H9 (cell line): ENCODE results near the gene P4HA2. TPM values are rescaled to one million over a fixed set of nuclear protein-coding genes. Genes with fewer than 3 reads are reported as not detected.

Source experiments
- DNase-seq: peaks from one replicate; pipeline ENCODE4 v3.0.0-alpha.2; 2017
- H2AFZ ChIP-seq: one replicate; pipeline ENCODE4 v1.6.1; 2013; ENCODE audit warnings: mild to moderate bottlenecking, low read length, control low read depth, moderate library complexity
- H2AK5ac ChIP-seq: 2 replicates; pipeline ENCODE4 v1.6.1; 2013; ENCODE audit warnings: low read length, control low read depth, mixed read lengths; ENCODE audit not compliant: insufficient read length
- H2BK120ac ChIP-seq: one replicate; pipeline ENCODE4 v1.6.1; 2013; ENCODE audit warnings: low read depth, mild to moderate bottlenecking, low read length, control low read depth, inconsistent platforms; ENCODE audit not compliant: poor library complexity, severe bottlenecking
- H2BK12ac ChIP-seq: 2 replicates; pipeline ENCODE4 v1.6.1; 2013; ENCODE audit warnings: low read length, control low read depth, mixed read lengths, low read depth; ENCODE audit not compliant: insufficient read length
- H2BK15ac ChIP-seq: 2 replicates; pipeline ENCODE4 v1.6.1; 2013; ENCODE audit warnings: low read depth, low read length, control low read depth
- H2BK20ac ChIP-seq: one replicate; pipeline ENCODE4 v1.6.1; 2013; ENCODE audit warnings: low read depth, mild to moderate bottlenecking, low read length, control low read depth, inconsistent platforms; ENCODE audit not compliant: poor library complexity, severe bottlenecking
- H2BK5ac ChIP-seq: 2 replicates; pipeline ENCODE4 v1.6.1; 2013; ENCODE audit warnings: low read length, control low read depth, mixed read lengths; ENCODE audit not compliant: insufficient read length
- H3K14ac ChIP-seq: 2 replicates; pipeline ENCODE4 v1.6.1; 2013; ENCODE audit warnings: low read length, control low read depth; ENCODE audit not compliant: insufficient read depth
- H3K18ac ChIP-seq: 2 replicates; pipeline ENCODE4 v1.6.1; 2013; ENCODE audit warnings: low read depth, mild to moderate bottlenecking, mixed read lengths, low read length, control low read depth; ENCODE audit not compliant: insufficient read length
- H3K23ac ChIP-seq: 2 replicates; pipeline ENCODE4 v1.6.1; 2013; ENCODE audit warnings: low read length, control low read depth, mixed read lengths, low read depth; ENCODE audit not compliant: insufficient read length
- H3K23me2 ChIP-seq: 2 replicates; pipeline ENCODE4 v1.6.1; 2013; ENCODE audit warnings: low read depth, mild to moderate bottlenecking, mixed read lengths, low read length, control low read depth; ENCODE audit not compliant: insufficient read length, poor library complexity, severe bottlenecking
- H3K27ac ChIP-seq: 2 replicates; pipeline ENCODE4 v1.5.1; 2013; ENCODE audit warnings: low read length, control low read depth, mixed read lengths, low read depth; ENCODE audit not compliant: insufficient read length
- H3K27me3 ChIP-seq: 2 replicates; pipeline ENCODE4 v1.6.1; 2013; ENCODE audit warnings: low read length, control low read depth, inconsistent platforms; ENCODE audit not compliant: insufficient read depth
- H3K4ac ChIP-seq: 2 replicates; pipeline ENCODE4 v1.6.1; 2013; ENCODE audit warnings: low read depth, mild to moderate bottlenecking, control low read depth, inconsistent platforms, low read length, moderate library complexity
- H3K4me1 ChIP-seq: 2 replicates; pipeline ENCODE4 v1.6.1; 2013; ENCODE audit warnings: low read length, control low read depth, inconsistent platforms; ENCODE audit not compliant: insufficient read depth
- H3K4me2 ChIP-seq: 2 replicates; pipeline ENCODE4 v1.6.1; 2013; ENCODE audit warnings: low read length, control low read depth, mixed read lengths; ENCODE audit not compliant: insufficient read length, insufficient read depth
- H3K56ac ChIP-seq: 2 replicates; pipeline ENCODE4 v1.6.1; 2013; ENCODE audit warnings: low read depth, mild to moderate bottlenecking, mixed read lengths, low read length, control low read depth; ENCODE audit not compliant: insufficient read length
- H3K79me1 ChIP-seq: 2 replicates; pipeline ENCODE4 v1.6.1; 2013; ENCODE audit warnings: low read depth, mild to moderate bottlenecking, moderate library complexity, low read length, control low read depth, inconsistent platforms; ENCODE audit not compliant: insufficient read depth, poor library complexity, severe bottlenecking
- H3K79me2 ChIP-seq: 2 replicates; pipeline ENCODE4 v1.6.1; 2013; ENCODE audit warnings: low read length, control low read depth, inconsistent platforms; ENCODE audit not compliant: insufficient read depth
- H3K9ac ChIP-seq: 2 replicates; pipeline ENCODE4 v1.6.1; 2013; ENCODE audit warnings: low read length, control low read depth, mixed read lengths; ENCODE audit not compliant: insufficient read length; ENCODE audit errors: extremely low read depth
- H3K9me3 ChIP-seq: one replicate; pipeline ENCODE4 v1.6.1; 2013; ENCODE audit warnings: low read depth, low read length, inconsistent platforms; ENCODE audit not compliant: control insufficient read depth
- H3T11ph ChIP-seq: one replicate; pipeline ENCODE4 v1.6.1; 2013; ENCODE audit warnings: mild to moderate bottlenecking, low read length, control low read depth, inconsistent platforms
- H4K20me1 ChIP-seq: one replicate; pipeline ENCODE4 v1.6.1; 2013; ENCODE audit not compliant: control insufficient read depth, insufficient read length, insufficient read depth
- H4K5ac ChIP-seq: 2 replicates; pipeline ENCODE4 v1.6.1; 2013; ENCODE audit warnings: low read depth, mild to moderate bottlenecking, mixed read lengths, low read length, control low read depth; ENCODE audit not compliant: insufficient read length
- H4K8ac ChIP-seq: replicated peaks from 2 replicates; pipeline ENCODE4 v1.6.1; 2013; ENCODE audit warnings: low read length, control low read depth, mixed read lengths, low read depth; ENCODE audit not compliant: insufficient read length
- H4K91ac ChIP-seq: 2 replicates; pipeline ENCODE4 v1.6.1; 2013; ENCODE audit warnings: low read depth, mild to moderate bottlenecking, moderate library complexity, mixed read lengths, low read length, control low read depth; ENCODE audit not compliant: insufficient read length
- H3K27ac Mint-ChIP-seq, 3 experiments: 2 replicates in 2 of 3; 3 replicates in 1 of 3; pipeline ENCODE4 v1.8.0; 2020 to 2021; ENCODE audit warnings: mixed read lengths in 3 of 3, mild to moderate bottlenecking in 1 of 3, moderate library complexity in 1 of 3
- H3K27me3 Mint-ChIP-seq: 2 replicates; pipeline ENCODE4 v1.8.0; 2021; ENCODE audit warnings: low read depth, mild to moderate bottlenecking, moderate library complexity, mixed read lengths
- H3K36me3 Mint-ChIP-seq, 3 experiments: 2 replicates in 2 of 3; 3 replicates in 1 of 3; pipeline ENCODE4 v1.8.0; 2020 to 2021; ENCODE audit warnings: low read depth in 3 of 3, mixed read lengths in 3 of 3; ENCODE audit not compliant: insufficient read depth in 1 of 3
- H3K4me1 Mint-ChIP-seq, 2 experiments: 2 replicates each; pipeline ENCODE4 v1.8.0; 2020; ENCODE audit warnings: mixed read lengths in 2 of 2
- H3K4me3 Mint-ChIP-seq, 2 experiments: 2 replicates in 1 of 2; 3 replicates in 1 of 2; pipeline ENCODE4 v1.8.0; 2020 to 2021; ENCODE audit warnings: mild to moderate bottlenecking in 2 of 2, mixed read lengths in 2 of 2, moderate library complexity in 1 of 2
- H3K9me3 Mint-ChIP-seq, 2 experiments: 2 replicates in 1 of 2; 3 replicates in 1 of 2; pipeline ENCODE4 v1.8.0; 2020; ENCODE audit warnings: mild to moderate bottlenecking in 2 of 2, mixed read lengths in 2 of 2, moderate library complexity in 1 of 2
- WGBS: extraction: QIAGEN DNeasy Blood & Tissue Kit; methylation state at CpG from one replicate; pipeline ENCODE4 v1.1.7; 2013; ENCODE audit warnings: missing lambda C conversion rate, low lambda C conversion rate, mixed read lengths; ENCODE audit not compliant: insufficient read length; ENCODE audit errors: extremely low coverage; 5-methylcytosine and 5-hydroxymethylcytosine counted together
- total RNA-seq: library from RNA; stranded (reverse); gene quantifications from 2 replicates; pipeline ENCODE4 v1.2.1, GENCODE V29; 2021
- TF ChIP-seq, protein P1 (sequence below): fragments of 200-600 bp; sonication (generic); conservative IDR thresholded peaks from 3 replicates; pipeline ENCODE4 v1.8.0; 2021; ENCODE audit warnings: antibody characterized with exemption, mild to moderate bottlenecking

P4HA2 gene
- total RNA-seq, 1 experiment from 2014 or later = 15.3 TPM

GRCh38 chr5:132219981-132220380 lies 7.7 kb downstream of the P4HA2 start:
- Histone ChIP-seq H3K79me1 (no peaks in the 10 kb centered on the region), H3K23ac (no peak overlapping the region), H3K14ac (no peak overlapping the region), H3K27me3 (no peaks in the 10 kb centered on the region), H2BK120ac (no peak overlapping the region), H3K79me2 (no peaks in the 10 kb centered on the region), H3K9ac (no peak overlapping the region), H4K8ac (no peak overlapping the region), H3K4me1 (no peaks in the 10 kb centered on the region; the same call in 1 of the 2 replicates), H2AFZ (no peak overlapping the region), H3K4ac (no peak overlapping the region), H2BK15ac (no peak overlapping the region), H3K23me2 (no peaks in the 10 kb centered on the region), H4K20me1 (no peaks in the 10 kb centered on the region), H2BK20ac (no peak overlapping the region), H3K56ac (no peak overlapping the region), H3K18ac (no peak overlapping the region), H4K91ac (no peak overlapping the region), H3T11ph (no peak overlapping the region), H4K5ac (no peak overlapping the region), H2BK5ac (no peak overlapping the region), H3K9me3 (no peaks in the 10 kb centered on the region), H3K4me2 (no peak overlapping the region), H3K27ac (no peak overlapping the region), H2BK12ac (no peak overlapping the region), H2AK5ac (no peak overlapping the region)
- H3K9me3 Mint-ChIP-seq = no peaks in the 10 kb centered on the region
- no peak for DNase-seq
- H3K4me1 Mint-ChIP-seq = peaks cover 7 to 13% of the 10 kb centered on the region in 2 experiments
- TF ChIP-seq, protein P1, sequence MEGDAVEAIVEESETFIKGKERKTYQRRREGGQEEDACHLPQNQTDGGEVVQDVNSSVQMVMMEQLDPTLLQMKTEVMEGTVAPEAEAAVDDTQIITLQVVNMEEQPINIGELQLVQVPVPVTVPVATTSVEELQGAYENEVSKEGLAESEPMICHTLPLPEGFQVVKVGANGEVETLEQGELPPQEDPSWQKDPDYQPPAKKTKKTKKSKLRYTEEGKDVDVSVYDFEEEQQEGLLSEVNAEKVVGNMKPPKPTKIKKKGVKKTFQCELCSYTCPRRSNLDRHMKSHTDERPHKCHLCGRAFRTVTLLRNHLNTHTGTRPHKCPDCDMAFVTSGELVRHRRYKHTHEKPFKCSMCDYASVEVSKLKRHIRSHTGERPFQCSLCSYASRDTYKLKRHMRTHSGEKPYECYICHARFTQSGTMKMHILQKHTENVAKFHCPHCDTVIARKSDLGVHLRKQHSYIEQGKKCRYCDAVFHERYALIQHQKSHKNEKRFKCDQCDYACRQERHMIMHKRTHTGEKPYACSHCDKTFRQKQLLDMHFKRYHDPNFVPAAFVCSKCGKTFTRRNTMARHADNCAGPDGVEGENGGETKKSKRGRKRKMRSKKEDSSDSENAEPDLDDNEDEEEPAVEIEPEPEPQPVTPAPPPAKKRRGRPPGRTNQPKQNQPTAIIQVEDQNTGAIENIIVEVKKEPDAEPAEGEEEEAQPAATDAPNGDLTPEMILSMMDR = no peak
- no peak overlapping the region; a peak in 1 of 7 replicates for H3K27ac Mint-ChIP-seq
- peaks cover 0 to 4% (median 0%) of the 10 kb centered on the region in 3 experiments; a peak in 1 of 7 replicates for H3K36me3 Mint-ChIP-seq
- H3K4me3 Mint-ChIP-seq = no peak overlapping the region
- no CpG with 5 or more reads among the region's 1 CpG for WGBS
- H3K27me3 Mint-ChIP-seq = peaks cover 2% of the 10 kb centered on the region; the same call in 1 of the 2 replicates
